CD14-positive monocyte (primary cell): Measurements from ENCODE around the gene ADAMTS9. TPM values are rescaled to one million over a fixed set of nuclear protein-coding genes. Genes with fewer than 3 reads are reported as not detected.

Experiments
- DNase-seq, 3 donors: peaks; one replicate each; pipeline ENCODE4 v3.0.0-alpha.2; 2011 to 2022
- H2AFZ ChIP-seq: 2 replicates; pipeline ENCODE4 v1.6.0; 2012; ENCODE audit warnings: mild to moderate bottlenecking, low read depth, low read length, inconsistent platforms; ENCODE audit not compliant: insufficient read depth, poor library complexity, severe bottlenecking
- H3K27ac ChIP-seq, 2 donors: 1 replicate in 1 of 2; 2 replicates in 1 of 2; pipeline ENCODE4 v1.5.1; 2012 to 2013; ENCODE audit warnings: low read length in 2 of 2, control low read depth in 1 of 2, inconsistent platforms in 1 of 2, low read depth in 1 of 2, mild to moderate bottlenecking in 1 of 2
- H3K27me3 ChIP-seq, 2 donors: one replicate each; pipeline versions ENCODE4 v1.6.0 to v1.6.1; 2011 to 2013; ENCODE audit warnings: low read length in 2 of 2; ENCODE audit not compliant: control insufficient read depth in 2 of 2, insufficient read depth in 2 of 2
- H3K36me3 ChIP-seq, 2 donors: replicated peaks in 1 of 2; 1 replicate in 1 of 2; 2 replicates in 1 of 2; pipeline versions ENCODE4 v1.5.1 to v1.6.1; 2012 to 2013; ENCODE audit warnings: low read length in 2 of 2, control low read depth in 1 of 2, inconsistent platforms in 1 of 2, mild to moderate bottlenecking in 1 of 2; ENCODE audit not compliant: insufficient read depth in 2 of 2, control insufficient read depth in 1 of 2
- H3K4me1 ChIP-seq, 2 donors: 1 replicate in 1 of 2; 2 replicates in 1 of 2; pipeline versions ENCODE4 v1.5.1 to v1.6.1; 2012 to 2013; ENCODE audit warnings: low read length in 2 of 2, control low read depth in 1 of 2, inconsistent platforms in 1 of 2, mild to moderate bottlenecking in 1 of 2, moderate library complexity in 1 of 2; ENCODE audit not compliant: insufficient read depth in 2 of 2, control insufficient read depth in 1 of 2
- H3K4me2 ChIP-seq: replicated peaks from 2 replicates; pipeline ENCODE3; 2012; ENCODE audit warnings: low read length, moderate library complexity, mild to moderate bottlenecking; ENCODE audit not compliant: poor library complexity, severe bottlenecking; ENCODE audit errors: extremely low read depth
- H3K4me3 ChIP-seq, 3 experiments: fragments of 200-600 bp in 1 of 3; sonication (generic) in 1 of 3; replicated peaks in 1 of 3; 1 replicate in 2 of 3; 2 replicates in 1 of 3; pipeline ENCODE4 v1.5.1; 2011 to 2013; ENCODE audit warnings: low read length in 3 of 3, mild to moderate bottlenecking in 3 of 3, control low read depth in 2 of 3, low read depth in 2 of 3, inconsistent platforms in 1 of 3, moderate library complexity in 1 of 3
- H3K79me2 ChIP-seq: 2 replicates; pipeline ENCODE4 v1.6.0; 2012; ENCODE audit warnings: mild to moderate bottlenecking, control low read depth, inconsistent platforms, low read length, moderate library complexity; ENCODE audit not compliant: insufficient read depth
- H3K9ac ChIP-seq: 2 replicates; pipeline ENCODE4 v1.6.0; 2017; ENCODE audit warnings: low read length, mild to moderate bottlenecking; ENCODE audit not compliant: insufficient read depth, poor library complexity, severe bottlenecking
- H3K9me3 ChIP-seq, 2 donors: replicated peaks in 1 of 2; 1 replicate in 1 of 2; 2 replicates in 1 of 2; pipeline versions ENCODE4 v1.5.1 to v1.6.1; 2012 to 2013; ENCODE audit warnings: low read length in 2 of 2, control low read depth in 1 of 2; ENCODE audit not compliant: control insufficient read depth in 1 of 2, insufficient read depth in 1 of 2
- H4K20me1 ChIP-seq: 2 replicates; pipeline ENCODE4 v1.6.0; 2012; ENCODE audit warnings: mild to moderate bottlenecking, low read length, control low read depth, moderate library complexity; ENCODE audit not compliant: insufficient read depth
- H3K27ac Mint-ChIP-seq, 7 donors: one replicate each; pipeline ENCODE4 v1.8.0; 2020; ENCODE audit warnings: mild to moderate bottlenecking in 7 of 7, mixed read lengths in 7 of 7, moderate library complexity in 6 of 7, inconsistent platforms in 2 of 7
- H3K27me3 Mint-ChIP-seq, 3 donors: one replicate each; pipeline ENCODE4 v1.8.0; 2021 to 2022; ENCODE audit warnings: low read depth in 3 of 3, mild to moderate bottlenecking in 3 of 3, mixed read lengths in 3 of 3, moderate library complexity in 3 of 3, inconsistent platforms in 1 of 3
- H3K36me3 Mint-ChIP-seq, 2 donors: one replicate each; pipeline ENCODE4 v1.8.0; 2020; ENCODE audit warnings: mixed read lengths in 2 of 2, inconsistent platforms in 1 of 2, mild to moderate bottlenecking in 1 of 2
- H3K4me1 Mint-ChIP-seq: one replicate; pipeline ENCODE4 v1.8.0; 2020; ENCODE audit warnings: mild to moderate bottlenecking, mixed read lengths
- H3K4me3 Mint-ChIP-seq, 2 donors: one replicate each; pipeline ENCODE4 v1.8.0; 2020; ENCODE audit warnings: mild to moderate bottlenecking in 2 of 2, mixed read lengths in 2 of 2, moderate library complexity in 1 of 2
- H3K9me3 Mint-ChIP-seq, 7 donors: one replicate each; pipeline ENCODE4 v1.8.0; 2020 to 2022; ENCODE audit warnings: mixed read lengths in 7 of 7, mild to moderate bottlenecking in 6 of 7, moderate library complexity in 6 of 7, inconsistent platforms in 2 of 7
- WGBS: methylation state at CpG from one replicate; pipeline ENCODE4 v1.1.5; 2013; ENCODE audit warnings: missing lambda C conversion rate; ENCODE audit not compliant: insufficient coverage; 5-methylcytosine and 5-hydroxymethylcytosine counted together
- intact Hi-C, 2 donors: fragments of 100-400 bp; cut with micrococcal nuclease; formaldehyde crosslinking; loops; one replicate each; pipeline versions ENCODE4 v1.15.0 to v1.15.1; 2023
- polyA plus RNA-seq, 3 donors: library from polyadenylated mRNA; depleted of rRNA in 1 of 3; unstranded in 2 of 3; stranded (reverse) in 1 of 3; fragments of 300-500 nt in 2 of 3; fragments of >200 nt in 1 of 3; fragmentation: Illumina TruSeq in 2 of 3; gene quantifications; 1 replicate in 2 of 3; 2 replicates in 1 of 3; pipeline ENCODE4 v1.2.3, GENCODE V29; 2012 to 2021
- TF ChIP-seq, protein P1 (sequence below): fragments of 200-600 bp; IDR thresholded peaks from one replicate; pipeline ENCODE4 v1.8.0; 2022; ENCODE audit warnings: antibody characterized with exemption, mild to moderate bottlenecking

The ADAMTS9 gene
- polyA plus RNA-seq, 3 donors: not detected

DNA sequence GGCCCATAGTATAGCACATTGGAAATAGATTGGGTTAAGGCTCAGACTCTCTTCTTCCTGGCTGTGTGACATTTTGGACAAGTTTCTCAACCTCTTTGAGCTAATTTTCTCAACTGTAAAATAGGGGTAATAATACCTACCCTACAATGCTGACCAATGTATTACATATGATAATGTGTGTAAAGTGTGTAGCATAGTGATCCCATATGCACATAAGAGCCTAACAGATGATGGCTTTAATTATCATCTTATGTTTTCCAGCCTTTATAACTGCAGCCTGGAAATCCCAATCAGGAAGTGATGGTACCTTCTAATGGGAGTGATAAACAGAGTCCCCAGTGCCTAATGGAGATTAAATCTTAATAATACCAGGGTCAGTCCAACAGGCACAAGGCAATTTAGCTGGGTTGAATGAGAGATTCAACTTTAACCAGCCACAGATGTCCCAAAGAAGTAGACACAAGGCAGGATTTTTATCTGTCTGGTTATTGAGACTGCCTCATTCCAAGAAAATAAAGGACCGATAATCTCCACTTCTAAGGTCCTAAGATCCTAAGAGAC lies 12.0 kb downstream of the ADAMTS9 start:
- intact Hi-C loops: no loop called here
- H3K4me1 Mint-ChIP-seq: no peaks in the 10 kb centered on the region
- no peaks in the 10 kb centered on the region for H3K36me3 Mint-ChIP-seq
- no peaks in the 10 kb centered on the region for H3K27me3 ChIP-seq
- peaks cover 0 to 3% (median 2%) of the 10 kb centered on the region in 7 donors for H3K9me3 Mint-ChIP-seq
- H2AFZ ChIP-seq: no peak overlapping the region
- no peaks in the 10 kb centered on the region for H3K9me3 ChIP-seq
- no peaks in the 10 kb centered on the region for H3K36me3 ChIP-seq
- peaks cover 0 to 2% (median 0%) of the 10 kb centered on the region in 3 donors for H3K27me3 Mint-ChIP-seq
- no peaks in the 10 kb centered on the region for H3K4me1 ChIP-seq
- no peaks in the 10 kb centered on the region for H3K79me2 ChIP-seq
- no peaks in the 10 kb centered on the region for H4K20me1 ChIP-seq
- TF ChIP-seq, protein P1, sequence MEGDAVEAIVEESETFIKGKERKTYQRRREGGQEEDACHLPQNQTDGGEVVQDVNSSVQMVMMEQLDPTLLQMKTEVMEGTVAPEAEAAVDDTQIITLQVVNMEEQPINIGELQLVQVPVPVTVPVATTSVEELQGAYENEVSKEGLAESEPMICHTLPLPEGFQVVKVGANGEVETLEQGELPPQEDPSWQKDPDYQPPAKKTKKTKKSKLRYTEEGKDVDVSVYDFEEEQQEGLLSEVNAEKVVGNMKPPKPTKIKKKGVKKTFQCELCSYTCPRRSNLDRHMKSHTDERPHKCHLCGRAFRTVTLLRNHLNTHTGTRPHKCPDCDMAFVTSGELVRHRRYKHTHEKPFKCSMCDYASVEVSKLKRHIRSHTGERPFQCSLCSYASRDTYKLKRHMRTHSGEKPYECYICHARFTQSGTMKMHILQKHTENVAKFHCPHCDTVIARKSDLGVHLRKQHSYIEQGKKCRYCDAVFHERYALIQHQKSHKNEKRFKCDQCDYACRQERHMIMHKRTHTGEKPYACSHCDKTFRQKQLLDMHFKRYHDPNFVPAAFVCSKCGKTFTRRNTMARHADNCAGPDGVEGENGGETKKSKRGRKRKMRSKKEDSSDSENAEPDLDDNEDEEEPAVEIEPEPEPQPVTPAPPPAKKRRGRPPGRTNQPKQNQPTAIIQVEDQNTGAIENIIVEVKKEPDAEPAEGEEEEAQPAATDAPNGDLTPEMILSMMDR: no peak
- no peak overlapping the region for H3K27ac Mint-ChIP-seq
- no peak overlapping the region for H3K27ac ChIP-seq
- no peak for DNase-seq
- H3K4me2 ChIP-seq: no peak overlapping the region
- H3K4me3 ChIP-seq: no peak overlapping the region
- H3K4me3 Mint-ChIP-seq: no peak overlapping the region
- no peak overlapping the region for H3K9ac ChIP-seq
- 100% methylated on average over 1 of the region's 1 CpG for WGBS

DNA sequence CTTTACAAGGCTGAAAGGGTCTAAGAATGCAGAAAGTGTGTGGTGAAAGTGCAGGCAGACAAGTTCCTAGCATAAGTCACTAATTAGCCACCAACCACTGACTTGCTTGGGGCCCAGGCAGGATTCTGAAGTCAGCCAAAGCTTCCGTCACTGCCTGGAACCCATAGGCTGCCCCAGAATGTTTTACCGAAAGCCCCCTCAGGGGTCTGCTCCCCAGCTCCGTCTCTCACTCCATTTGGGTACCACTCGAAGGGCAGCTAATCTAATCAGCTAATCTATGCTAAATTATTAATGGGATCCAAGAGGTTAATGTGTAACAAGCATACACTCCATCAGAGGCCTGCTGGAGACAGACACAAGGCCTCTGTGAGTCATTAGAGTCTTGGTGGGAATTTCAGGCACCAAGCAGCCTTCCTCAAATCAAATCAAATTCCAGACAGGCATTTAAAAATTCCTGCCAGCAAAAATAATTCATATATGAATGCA lies 13.2 kb downstream of the ADAMTS9 start:
- Mint-ChIP-seq H3K9me3 (peaks cover 0 to 4% (median 2%) of the 10 kb centered on the region in 7 donors), H3K36me3 (no peaks in the 10 kb centered on the region), H3K27me3 (peaks cover 0 to 2% (median 0%) of the 10 kb centered on the region in 3 donors), H3K4me3 (no peak overlapping the region), H3K27ac (no peak overlapping the region), H3K4me1 (no peaks in the 10 kb centered on the region)
- TF ChIP-seq, protein P1: no peak
- 90% methylated on average over 1 of the region's 4 CpGs for WGBS
- Histone ChIP-seq H3K9me3 (no peaks in the 10 kb centered on the region), H2AFZ (no peak overlapping the region), H3K9ac (no peak overlapping the region), H3K4me1 (no peaks in the 10 kb centered on the region), H3K4me3 (no peak overlapping the region), H3K27ac (no peak overlapping the region), H3K36me3 (no peaks in the 10 kb centered on the region), H3K27me3 (no peaks in the 10 kb centered on the region), H3K79me2 (no peaks in the 10 kb centered on the region), H3K4me2 (no peak overlapping the region), H4K20me1 (no peaks in the 10 kb centered on the region)
- DNase-seq: no peak
- intact Hi-C loops: no loop called here
